IPS DF 19.7 (cell line): ENCODE measurements around the gene CUX1.
"Not testable (repeated sequence)": the region's sequence is repeated elsewhere in the genome, so short reads cannot be mapped to it uniquely, and the experiment has no call there.

Source experiments
- DNase-seq: peaks from one replicate; pipeline ENCODE4 v3.0.0-alpha.2; 2013; ENCODE audit warnings: low read depth, low spot score

CUX1 gene

GRCh38 chr7:101792682-101793071 is 24.7 kb upstream of the CUX1 start:
- DNase-seq, result not testable (repeated sequence)

- no peak for DNase-seq
Observed at GRCh38 chr7:101795461-101795860, 22.0 kb upstream of the CUX1 start.

GRCh38 chr7:101798173-101798572 is 19.3 kb upstream of the CUX1 start:
- not testable (repeated sequence) for DNase-seq

- no peak for DNase-seq
Observed at GRCh38 chr7:101803203-101804087, 14.0 kb upstream of the CUX1 start.

GRCh38 chr7:101804088-101804963 is 13.1 kb upstream of the CUX1 start:
- peak; percentile 52 for DNase-seq

GRCh38 chr7:101804967-101805366 is 12.5 kb upstream of the CUX1 start:
- DNase-seq, result peak; percentile 65

- no peak for DNase-seq
Observed at GRCh38 chr7:101812595-101812994, 4.8 kb upstream of the CUX1 start.

- DNase-seq, result no peak
Observed at GRCh38 chr7:101813402-101814019, 3.9 kb upstream of the CUX1 start.

- DNase-seq, result no peak
Observed at GRCh38 chr7:101814081-101814990, 3.1 kb upstream of the CUX1 start.

- no peak for DNase-seq
Observed at GRCh38 chr7:101814991-101815825, 2.2 kb upstream of the CUX1 start.

GRCh38 chr7:101815826-101816594 is 1.4 kb upstream of the CUX1 start:
- DNase-seq, result peak; percentile 52

- DNase-seq, result no peak
Observed at GRCh38 chr7:101816595-101817470, 593 bp upstream of the CUX1 start.

GRCh38 chr7:101818287-101819071 is 1.1 kb downstream of the CUX1 start:
- no peak for DNase-seq

- no peak for DNase-seq
Observed at GRCh38 chr7:101819183-101819582, 1.8 kb downstream of the CUX1 start.

GRCh38 chr7:101819913-101820522 is 2.6 kb downstream of the CUX1 start:
- no peak for DNase-seq

GRCh38 chr7:101820703-101821102 is 3.3 kb downstream of the CUX1 start:
- no peak for DNase-seq

GRCh38 chr7:101822632-101823031 is 5.2 kb downstream of the CUX1 start:
- DNase-seq, result not testable (repeated sequence)
